Central memory CD8-positive, alpha-beta T cell (primary cell): Measurements from ENCODE around the gene GNAS.
"Not testable (repeated sequence)": the region's sequence is repeated elsewhere in the genome, so short reads cannot be mapped to it uniquely, and the experiment has no call there.

Source experiments
- ATAC-seq: fragments of 150-1000 bp; cut with Tn5 transposase; replicated peaks from 2 replicates; pipeline ENCODE4 v1.10.0; 2022; ENCODE audit warnings: mild to moderate bottlenecking, moderate FRiP score, moderate number of reproducible peaks; ENCODE audit not compliant: poor library complexity, severe bottlenecking; ENCODE audit errors: extremely low read depth
- DNase-seq, 2 donors: peaks; one replicate each; pipeline ENCODE4 v3.0.0; 2021; ENCODE audit warnings: low spot score in 2 of 2
- H3K27ac Mint-ChIP-seq: one replicate; pipeline ENCODE4 v1.8.0; 2022; ENCODE audit warnings: low read depth, mild to moderate bottlenecking, moderate library complexity, mixed read lengths
- H3K27me3 Mint-ChIP-seq: one replicate; pipeline ENCODE4 v1.8.0; 2022; ENCODE audit warnings: mixed read lengths
- H3K36me3 Mint-ChIP-seq: one replicate; pipeline ENCODE4 v1.8.0; 2022; ENCODE audit warnings: mild to moderate bottlenecking, moderate library complexity, mixed read lengths; ENCODE audit not compliant: insufficient read depth
- H3K4me1 Mint-ChIP-seq: one replicate; pipeline ENCODE4 v1.8.0; 2022; ENCODE audit warnings: mixed read lengths
- H3K4me3 Mint-ChIP-seq: one replicate; pipeline ENCODE4 v1.8.0; 2022; ENCODE audit warnings: mild to moderate bottlenecking, moderate library complexity, mixed read lengths
- H3K9me3 Mint-ChIP-seq: one replicate; pipeline ENCODE4 v1.8.0; 2022; ENCODE audit warnings: mixed read lengths

The GNAS gene

GRCh38 chr20:58947797-58948388, 95.4 kb downstream of the GNAS start:
- H3K4me1 Mint-ChIP-seq, H3K27ac Mint-ChIP-seq, DNase-seq, H3K9me3 Mint-ChIP-seq, ATAC-seq, H3K36me3 Mint-ChIP-seq, H3K4me3 Mint-ChIP-seq: not testable (repeated sequence)
- H3K27me3 Mint-ChIP-seq: peaks cover 37% of the 10 kb centered on the region

- Mint-ChIP-seq H3K27me3 (peaks cover 37% of the 10 kb centered on the region), H3K27ac (no peak overlapping the region), H3K4me3 (no peak overlapping the region), H3K36me3 (no peaks in the 10 kb centered on the region), H3K9me3 (no peaks in the 10 kb centered on the region), H3K4me1 (no peaks in the 10 kb centered on the region)
- DNase-seq (no peak), ATAC-seq (no peak)
These were observed 98.1 kb downstream of the GNAS start for GRCh38 chr20:58950603-58951002.

- no peak for DNase-seq
- no peak overlapping the region for H3K27ac Mint-ChIP-seq
- no peaks in the 10 kb centered on the region for H3K36me3 Mint-ChIP-seq
- H3K4me3 Mint-ChIP-seq: no peak overlapping the region
- no peaks in the 10 kb centered on the region for H3K4me1 Mint-ChIP-seq
- H3K27me3 Mint-ChIP-seq: peaks cover 33% of the 10 kb centered on the region
- no peaks in the 10 kb centered on the region for H3K9me3 Mint-ChIP-seq
- no peak for ATAC-seq
These were observed 100.5 kb downstream of the GNAS start for GRCh38 chr20:58953050-58953449.

- DNase-seq: no peak
- Mint-ChIP-seq H3K27ac (no peak overlapping the region), H3K27me3 (peaks cover 19% of the 10 kb centered on the region), H3K4me3 (no peak overlapping the region), H3K4me1 (no peaks in the 10 kb centered on the region), H3K36me3 (peaks cover 2% of the 10 kb centered on the region), H3K9me3 (no peaks in the 10 kb centered on the region)
- no peak for ATAC-seq
These were observed 103.6 kb downstream of the GNAS start for GRCh38 chr20:58956078-58956477.

- no peaks in the 10 kb centered on the region for H3K9me3 Mint-ChIP-seq
- DNase-seq: no peak
- H3K27me3 Mint-ChIP-seq: peaks cover 46% of the 10 kb centered on the region
- no peak overlapping the region for H3K4me3 Mint-ChIP-seq
- H3K4me1 Mint-ChIP-seq: no peaks in the 10 kb centered on the region
- ATAC-seq: no peak
- no peak overlapping the region for H3K27ac Mint-ChIP-seq
- H3K36me3 Mint-ChIP-seq: peaks cover 2% of the 10 kb centered on the region
These were observed 107.1 kb downstream of the GNAS start for GRCh38 chr20:58959652-58960051.
